ENCODE results near the gene ITPRIP. TPM values are rescaled to one million over a fixed set of nuclear protein-coding genes. Genes with fewer than 3 reads are reported as not detected.
A peak's percentile ranks its signal among the peaks of the same experiment; 100 is the strongest.

Gene ITPRIP
- polyA plus RNA-seq, 1 experiment, result 18.8 TPM

- TF ChIP-seq, protein P1, sequence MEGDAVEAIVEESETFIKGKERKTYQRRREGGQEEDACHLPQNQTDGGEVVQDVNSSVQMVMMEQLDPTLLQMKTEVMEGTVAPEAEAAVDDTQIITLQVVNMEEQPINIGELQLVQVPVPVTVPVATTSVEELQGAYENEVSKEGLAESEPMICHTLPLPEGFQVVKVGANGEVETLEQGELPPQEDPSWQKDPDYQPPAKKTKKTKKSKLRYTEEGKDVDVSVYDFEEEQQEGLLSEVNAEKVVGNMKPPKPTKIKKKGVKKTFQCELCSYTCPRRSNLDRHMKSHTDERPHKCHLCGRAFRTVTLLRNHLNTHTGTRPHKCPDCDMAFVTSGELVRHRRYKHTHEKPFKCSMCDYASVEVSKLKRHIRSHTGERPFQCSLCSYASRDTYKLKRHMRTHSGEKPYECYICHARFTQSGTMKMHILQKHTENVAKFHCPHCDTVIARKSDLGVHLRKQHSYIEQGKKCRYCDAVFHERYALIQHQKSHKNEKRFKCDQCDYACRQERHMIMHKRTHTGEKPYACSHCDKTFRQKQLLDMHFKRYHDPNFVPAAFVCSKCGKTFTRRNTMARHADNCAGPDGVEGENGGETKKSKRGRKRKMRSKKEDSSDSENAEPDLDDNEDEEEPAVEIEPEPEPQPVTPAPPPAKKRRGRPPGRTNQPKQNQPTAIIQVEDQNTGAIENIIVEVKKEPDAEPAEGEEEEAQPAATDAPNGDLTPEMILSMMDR (IDR thresholded peaks at IDR 0.05; ENCODE audit: low read depth, low read length), result no peak
Measured at GRCh38 chr10:104259999-104260774, 78.1 kb downstream of the ITPRIP start.

More at GRCh38 chr10:104259999-104260774, 78.1 kb downstream of the ITPRIP start:
- ChIA-PET POLR2A (interaction anchor here (0.6 to 1.0 kb wide), 2 partner anchors 9 to 399 kb away, joined by 4 to 9 read pairs; partner anchors contain the start of gene GSTO2), CTCF (interaction anchor here (1.0 to 6.4 kb wide), 4 partner anchors 14 to 372 kb away, joined by 3 to 42 read pairs (median 7); no protein-coding TSS in a partner anchor)
- Histone ChIP-seq H3K4me3 (ENCODE audit: low read depth, low read length) (no peak overlapping the region), H3K27me3 (ENCODE audit: control insufficient read depth, insufficient read depth, low read length) (no peaks in the 10 kb centered on the region), H3K27ac (ENCODE audit: low read depth, low read length) (peak overlapping the region; percentile 68), H3K9me3 (ENCODE audit: control insufficient read depth, insufficient read depth, low read length) (no peaks in the 10 kb centered on the region)
- no peak for DNase-seq (ENCODE audit: low read depth, low spot score)

Small RNAs within 50 kb of the gene (small RNA-seq; reads per million reads assigned to genes)
- 0.81 reads per million for gene MIR4482 (ENCODE audit: insufficient read length, low read depth)

Other genes starting within 250 kb of the ITPRIP start
- gene SFR1, start 216.3 kb downstream of the ITPRIP start, polyA plus RNA-seq (2011; rRNA removed), result 2.6 and 3.9 TPM in 2 replicates
- gene CFAP43, start 106.1 kb downstream of the ITPRIP start, polyA plus RNA-seq (2011; rRNA removed), result 0.07 TPM in 1 of 2 replicates, not detected in the other
- 185 and 227 TPM in 2 replicates for gene GSTO1, start 83.6 kb downstream of the ITPRIP start, polyA plus RNA-seq (2011; rRNA removed)
- 1.7 TPM in 2 replicates for gene GSTO2, start 69.3 kb downstream of the ITPRIP start, polyA plus RNA-seq (2011; rRNA removed)
- 0.35 and 0.51 TPM in 2 replicates for gene CFAP58, start 15.4 kb upstream of the ITPRIP start, polyA plus RNA-seq (2011; rRNA removed)